HCT116 (cell line): ENCODE data around the gene SLC22A23. TPM values are rescaled to one million over a fixed set of nuclear protein-coding genes. Genes with fewer than 3 reads are reported as not detected.

ENCODE experiments used
- ATAC-seq: fragments of 200-7000 bp; cut with Tn5 transposase; 2 replicates; pipeline ENCODE4 v1.9.1; 2020; ENCODE audit warnings: mild to moderate bottlenecking, moderate library complexity
- BruUV-seq: library from RNA; stranded (reverse); fragments of 400-500 nt; replicated peaks from 2 replicates; lab custom pipeline; 2021; lab: Mats Ljungman, UMichigan
- CTCF ChIA-PET: fragments of 300-600 bp; sonication (Branson Sonifier 250); formaldehyde crosslinking; loops from one replicate; lab custom pipeline; 2021; ENCODE audit warnings: antibody characterized with exemption; lab: Charles Lee
- POLR2A ChIA-PET: fragments of 300-600, 350-600 bp; sonication (Branson Sonifier 250); formaldehyde crosslinking; loops from one replicate; lab custom pipeline; 2021; ENCODE audit warnings: antibody characterized with exemption; lab: Charles Lee
- RAD21 ChIA-PET, 2 experiments: fragments of 300-600 bp; sonication (Branson Sonifier 250); formaldehyde crosslinking; loops; one replicate each; lab custom pipeline; 2023; ENCODE audit warnings: low total read pairs in 2 of 2; ENCODE audit not compliant: uncharacterized antibody in 2 of 2, unreplicated experiment in 2 of 2, low non-redundant PET in 1 of 2; lab: Charles Lee
- DNase-seq: peaks from one replicate; pipeline ENCODE4 v3.0.0-alpha.2; 2010; ENCODE audit warnings: low read depth, low spot score
- H2AFZ ChIP-seq: fragments of 200-600 bp; shearing (Covaris generic), sonication (generic); 2 replicates; pipeline ENCODE4 v1.6.1; 2017; ENCODE audit warnings: low read depth, mixed run types, mixed read lengths, antibody characterized with exemption, low read length; ENCODE audit not compliant: poor library complexity, severe bottlenecking
- H3K27ac ChIP-seq: 2 replicates; pipeline ENCODE4 v1.5.1; 2012; ENCODE audit warnings: low read depth, low read length
- H3K27me3 ChIP-seq: fragments of 200-600 bp; sonication (generic); 2 replicates; pipeline ENCODE4 v1.6.1; 2016; ENCODE audit warnings: mixed run types, low read length, mixed read lengths; ENCODE audit not compliant: insufficient read depth
- H3K36me3 ChIP-seq, 2 experiments: fragments of 200-500 bp in 1 of 2; fragments of 200-600 bp in 1 of 2; sonication (Bioruptor generic) in 1 of 2; sonication (generic) in 1 of 2; 2 replicates each; pipeline versions ENCODE4 v1.5.1 to v1.6.1; 2014 to 2016; ENCODE audit warnings: low read length in 2 of 2, inconsistent platforms in 1 of 2, mixed read lengths in 1 of 2, mixed run types in 1 of 2; ENCODE audit not compliant: insufficient read depth in 2 of 2, control insufficient read depth in 1 of 2
- H3K4me1 ChIP-seq, 2 experiments: fragments of 200-600 bp in 1 of 2; sonication (generic) in 1 of 2; 2 replicates each; pipeline versions ENCODE4 v1.5.1 to v1.6.1; 2012 to 2017; ENCODE audit warnings: low read length in 2 of 2, inconsistent platforms in 1 of 2, mild to moderate bottlenecking in 1 of 2, mixed read lengths in 1 of 2, mixed run types in 1 of 2, moderate library complexity in 1 of 2; ENCODE audit not compliant: insufficient read depth in 2 of 2, control insufficient read depth in 1 of 2
- H3K4me2 ChIP-seq: fragments of 200-600 bp; sonication (generic); 2 replicates; pipeline ENCODE4 v1.6.1; 2017; ENCODE audit warnings: mixed run types, low read length, mixed read lengths
- H3K4me3 ChIP-seq, 2 experiments: fragments of 200-600 bp in 1 of 2; sonication (generic) in 1 of 2; replicated peaks in 1 of 2; 2 replicates each; pipeline ENCODE4 v1.5.1; 2011 to 2016; ENCODE audit warnings: low read length in 2 of 2, control low read depth in 1 of 2, low read depth in 1 of 2, mild to moderate bottlenecking in 1 of 2, mixed read lengths in 1 of 2, mixed run types in 1 of 2
- H3K79me2 ChIP-seq: fragments of 200-600 bp; sonication (generic); 2 replicates; pipeline ENCODE4 v1.6.1; 2017; ENCODE audit warnings: mild to moderate bottlenecking, mixed run types, low read length, moderate library complexity, mixed read lengths; ENCODE audit not compliant: insufficient read depth
- H3K9ac ChIP-seq: fragments of 200-600 bp; sonication (generic); 2 replicates; pipeline ENCODE4 v1.6.1; 2016; ENCODE audit warnings: low read length, mixed read lengths
- H3K9me2 ChIP-seq: fragments of 200-600 bp; sonication (generic), shearing (Covaris generic); 2 replicates; pipeline ENCODE4 v1.6.1; 2017; ENCODE audit warnings: mixed run types, mild to moderate bottlenecking, moderate library complexity; ENCODE audit not compliant: insufficient read depth
- H3K9me3 ChIP-seq, 2 experiments: fragments of 200-500 bp in 1 of 2; fragments of 200-600 bp in 1 of 2; sonication (Bioruptor generic) in 1 of 2; sonication (generic) in 1 of 2; 2 replicates each; pipeline ENCODE4 v1.6.1; 2014 to 2017; ENCODE audit warnings: low read length in 2 of 2, mixed read lengths in 2 of 2, inconsistent platforms in 1 of 2, low read depth in 1 of 2, mild to moderate bottlenecking in 1 of 2, mixed run types in 1 of 2, moderate library complexity in 1 of 2; ENCODE audit not compliant: control insufficient read depth in 1 of 2, insufficient read depth in 1 of 2
- H4K20me1 ChIP-seq: fragments of 200-600 bp; sonication (generic), shearing (Covaris generic); 2 replicates; pipeline ENCODE4 v1.6.1; 2017; ENCODE audit warnings: mixed run types, mild to moderate bottlenecking, moderate library complexity; ENCODE audit not compliant: insufficient read depth
- CEBPB ChIP-seq: IDR thresholded peaks from 2 replicates; pipeline ENCODE4 v1.6.1; 2012; ENCODE audit warnings: low read depth
- ELF1 ChIP-seq: IDR thresholded peaks from 2 replicates; pipeline ENCODE4 v1.6.1; 2012; ENCODE audit warnings: low read depth, borderline replicate concordance
- EZH2phosphoT487 ChIP-seq: fragments of 200-600 bp; IDR thresholded peaks from 2 replicates; pipeline ENCODE4 v1.6.1; 2018; ENCODE audit warnings: antibody characterized with exemption, borderline replicate concordance
- JUND ChIP-seq: IDR thresholded peaks from 2 replicates; pipeline ENCODE4 v1.6.1; 2012
- POLR2A ChIP-seq: IDR thresholded peaks from 2 replicates; pipeline ENCODE4 v1.7.0; 2011; ENCODE audit warnings: borderline replicate concordance; ENCODE audit not compliant: insufficient read depth, insufficient read length; ENCODE audit errors: extremely low read depth
- POLR2AphosphoS5 ChIP-seq: IDR thresholded peaks from 2 replicates; pipeline ENCODE4 v1.6.1; 2011; ENCODE audit warnings: mild to moderate bottlenecking, low read depth, low read length, moderate library complexity
- RAD21 ChIP-seq: IDR thresholded peaks from 2 replicates; pipeline ENCODE4 v1.6.1; 2012; ENCODE audit warnings: low read depth, mild to moderate bottlenecking
- REST ChIP-seq: IDR thresholded peaks from 2 replicates; pipeline ENCODE4 v1.6.1; 2012; ENCODE audit warnings: low read depth
- SIN3A ChIP-seq: IDR thresholded peaks from 2 replicates; pipeline ENCODE4 v1.6.1; 2012; ENCODE audit warnings: low read depth
- SRF ChIP-seq: IDR thresholded peaks from 2 replicates; pipeline ENCODE4 v1.6.1; 2012; ENCODE audit warnings: low read depth
- ZFX ChIP-seq: fragments of 450-650 bp; IDR thresholded peaks from 2 replicates; pipeline ENCODE4 v1.6.1; 2017
- intact Hi-C: fragments of 100-400 bp; cut with micrococcal nuclease; formaldehyde crosslinking; loops from 2 replicates; pipeline ENCODE4 v1.10.0; 2022
- total RNA-seq: library from RNA; stranded (reverse); gene quantifications from one replicate; pipeline ENCODE4 v1.2.1, GENCODE V29; 2021; ENCODE audit not compliant: unreplicated experiment
- TF ChIP-seq, protein P1 (sequence below): IDR thresholded peaks from 2 replicates; pipeline ENCODE4 v1.6.1; 2012
- TF ChIP-seq, protein P2 (sequence below): IDR thresholded peaks from 2 replicates; pipeline ENCODE4 v1.6.1; 2011; ENCODE audit warnings: mild to moderate bottlenecking, low read length, moderate library complexity; ENCODE audit not compliant: insufficient replicate concordance; ENCODE audit errors: extremely low read depth

The SLC22A23 gene
- total RNA-seq, 1 experiment from 2014 or later, result 11.5 TPM

DNA sequence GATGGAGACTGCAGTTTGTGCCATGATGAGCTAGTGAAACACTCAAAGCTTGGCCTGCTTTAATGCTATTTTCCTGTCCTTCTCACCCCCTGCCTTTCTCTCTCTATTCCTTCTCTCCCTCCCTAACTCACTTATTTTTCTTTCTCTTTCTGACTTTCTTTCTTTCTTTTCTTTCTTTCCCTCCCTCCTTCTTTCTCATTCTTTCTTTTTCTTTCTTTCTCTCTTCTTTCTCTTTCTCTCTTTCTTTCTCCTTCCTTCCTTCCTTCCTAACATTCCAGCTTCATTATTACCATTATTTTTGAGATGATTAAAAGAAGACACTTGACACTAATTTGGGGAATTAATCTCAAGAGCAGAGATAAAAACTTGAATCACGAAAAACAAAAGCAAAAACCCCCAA lies 39.5 kb upstream of the SLC22A23 start:
- CTCF ChIA-PET, result no interaction called here

DNA sequence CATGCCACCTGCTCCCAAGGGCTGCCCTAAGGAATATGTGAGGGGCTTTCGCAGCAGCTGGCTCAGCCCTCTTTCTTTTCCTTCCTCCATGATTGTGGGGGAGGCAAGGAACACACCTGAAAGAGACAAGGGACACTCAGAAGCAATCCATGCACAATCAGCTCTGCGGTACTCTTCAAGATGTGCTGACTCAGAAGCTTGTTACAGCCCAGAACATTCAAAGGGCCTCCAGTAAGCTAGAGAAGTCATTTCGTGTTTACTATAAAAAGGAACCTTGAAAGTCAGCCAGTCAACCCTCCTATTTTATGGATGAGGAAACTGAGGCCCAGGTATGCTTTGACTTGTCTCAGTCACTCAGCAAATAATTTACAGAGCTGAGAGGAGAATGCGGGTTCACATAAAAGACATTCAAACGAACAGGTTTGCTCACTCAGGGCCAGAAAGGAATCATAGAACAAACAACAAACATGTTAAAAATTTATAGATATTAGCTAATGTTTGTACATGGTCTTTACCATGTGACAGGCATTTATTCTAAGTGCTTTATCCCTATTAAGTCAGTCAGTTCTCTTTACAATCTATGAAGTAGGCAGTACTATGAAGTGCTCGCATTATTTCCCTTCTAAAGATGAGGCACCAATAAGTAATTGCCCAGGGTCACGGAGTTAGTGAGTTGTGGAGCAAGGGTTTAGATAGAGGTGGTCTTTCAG lies 37.7 kb upstream of the SLC22A23 start:
- ChIA-PET CTCF (no interaction called here), POLR2A (no interaction called here), RAD21 (no interaction called here)
- Histone ChIP-seq H3K4me1 (no peaks in the 10 kb centered on the region), H2AFZ (no peak overlapping the region), H3K79me2 (no peaks in the 10 kb centered on the region), H3K4me2 (no peak overlapping the region), H3K36me3 (no peaks in the 10 kb centered on the region), H3K27me3 (no peaks in the 10 kb centered on the region), H4K20me1 (no peaks in the 10 kb centered on the region), H3K27ac (no peak overlapping the region), H3K9me2 (no peaks in the 10 kb centered on the region), H3K4me3 (no peak overlapping the region), H3K9me3 (no peaks in the 10 kb centered on the region), H3K9ac (no peak overlapping the region)
- ATAC-seq (no peak), DNase-seq (no peak)
- no TSS peak for BruUV-seq
- intact Hi-C loops, result no loop called here
- TF ChIP-seq REST (no peak), ELF1 (no peak), POLR2AphosphoS5 (no peak), RAD21 (no peak), SIN3A (no peak), ZFX (no peak), EZH2phosphoT487 (no peak), CEBPB (no peak), JUND (no peak)
- TF ChIP-seq, protein P1, sequence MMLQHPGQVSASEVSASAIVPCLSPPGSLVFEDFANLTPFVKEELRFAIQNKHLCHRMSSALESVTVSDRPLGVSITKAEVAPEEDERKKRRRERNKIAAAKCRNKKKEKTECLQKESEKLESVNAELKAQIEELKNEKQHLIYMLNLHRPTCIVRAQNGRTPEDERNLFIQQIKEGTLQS, result no peak
- TF ChIP-seq, protein P2, sequence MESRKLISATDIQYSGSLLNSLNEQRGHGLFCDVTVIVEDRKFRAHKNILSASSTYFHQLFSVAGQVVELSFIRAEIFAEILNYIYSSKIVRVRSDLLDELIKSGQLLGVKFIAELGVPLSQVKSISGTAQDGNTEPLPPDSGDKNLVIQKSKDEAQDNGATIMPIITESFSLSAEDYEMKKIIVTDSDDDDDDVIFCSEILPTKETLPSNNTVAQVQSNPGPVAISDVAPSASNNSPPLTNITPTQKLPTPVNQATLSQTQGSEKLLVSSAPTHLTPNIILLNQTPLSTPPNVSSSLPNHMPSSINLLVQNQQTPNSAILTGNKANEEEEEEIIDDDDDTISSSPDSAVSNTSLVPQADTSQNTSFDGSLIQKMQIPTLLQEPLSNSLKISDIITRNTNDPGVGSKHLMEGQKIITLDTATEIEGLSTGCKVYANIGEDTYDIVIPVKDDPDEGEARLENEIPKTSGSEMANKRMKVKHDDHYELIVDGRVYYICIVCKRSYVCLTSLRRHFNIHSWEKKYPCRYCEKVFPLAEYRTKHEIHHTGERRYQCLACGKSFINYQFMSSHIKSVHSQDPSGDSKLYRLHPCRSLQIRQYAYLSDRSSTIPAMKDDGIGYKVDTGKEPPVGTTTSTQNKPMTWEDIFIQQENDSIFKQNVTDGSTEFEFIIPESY, result no peak

More for the DNA sequence above, 39.5 kb upstream of the SLC22A23 start:
- TF ChIP-seq JUND, result no peak
- TF ChIP-seq POLR2A, result no peak
- TF ChIP-seq SRF, result no peak
- TF ChIP-seq, protein P1, result no peak
- TF ChIP-seq RAD21, result no peak
- Histone ChIP-seq H3K9ac (no peak overlapping the region), H3K4me1 (peaks cover 0 to 9% of the 10 kb centered on the region in 2 experiments; a peak in 1 of 4 replicates), H3K9me3 (no peaks in the 10 kb centered on the region), H3K4me3 (no peak overlapping the region), H4K20me1 (no peaks in the 10 kb centered on the region), H3K27ac (no peak overlapping the region), H3K36me3 (no peaks in the 10 kb centered on the region), H3K27me3 (no peaks in the 10 kb centered on the region), H2AFZ (no peak overlapping the region), H3K9me2 (no peaks in the 10 kb centered on the region), H3K79me2 (no peaks in the 10 kb centered on the region), H3K4me2 (no peak overlapping the region)
- intact Hi-C loops, result no loop called here
- no peak for DNase-seq
- ATAC-seq, result no peak
- no TSS peak for BruUV-seq
- RAD21 ChIA-PET, result no interaction called here
- POLR2A ChIA-PET, result no interaction called here
